Neuronal stem cell (in vitro differentiated cells): ENCODE results near the gene ECHS1.

Source experiments
- DNase-seq: peaks from one replicate; pipeline ENCODE4 v3.0.0-alpha.2; 2013; ENCODE audit warnings: low spot score
- H2AFZ ChIP-seq: one replicate; pipeline ENCODE4 v1.6.1; 2013; ENCODE audit warnings: mild to moderate bottlenecking, low read length, inconsistent platforms
- H2AK5ac ChIP-seq: 2 replicates; pipeline ENCODE4 v1.6.1; 2013; ENCODE audit warnings: low read depth, mild to moderate bottlenecking, inconsistent platforms, low read length, moderate library complexity, mixed read lengths
- H2BK120ac ChIP-seq: 2 replicates; pipeline ENCODE4 v1.6.1; 2013; ENCODE audit warnings: low read depth, mild to moderate bottlenecking, inconsistent platforms, low read length, moderate library complexity, mixed read lengths
- H2BK12ac ChIP-seq: one replicate; pipeline ENCODE4 v1.6.1; 2013; ENCODE audit warnings: low read length, inconsistent platforms
- H2BK15ac ChIP-seq: 2 replicates; pipeline ENCODE4 v1.6.1; 2013; ENCODE audit warnings: mild to moderate bottlenecking, low read length, inconsistent platforms, mixed read lengths
- H2BK5ac ChIP-seq: one replicate; pipeline ENCODE4 v1.6.1; 2013; ENCODE audit warnings: inconsistent platforms, mild to moderate bottlenecking, low read length, moderate library complexity
- H3K14ac ChIP-seq: one replicate; pipeline ENCODE4 v1.6.1; 2013; ENCODE audit warnings: low read length, inconsistent platforms
- H3K18ac ChIP-seq: 2 replicates; pipeline ENCODE4 v1.6.1; 2013; ENCODE audit warnings: low read length, inconsistent platforms
- H3K23ac ChIP-seq: 2 replicates; pipeline ENCODE4 v1.6.1; 2013; ENCODE audit warnings: low read depth, mild to moderate bottlenecking, mixed read lengths, low read length, inconsistent platforms; ENCODE audit not compliant: poor library complexity
- H3K27ac ChIP-seq: replicated peaks from 3 replicates; pipeline ENCODE4 v1.5.1; 2013; ENCODE audit warnings: low read length, inconsistent platforms
- H3K27me3 ChIP-seq, 3 experiments: 2 replicates each; pipeline ENCODE4 v1.6.1; 2013; ENCODE audit warnings: low read length in 3 of 3, mild to moderate bottlenecking in 2 of 3, inconsistent platforms in 1 of 3, low read depth in 1 of 3, mixed read lengths in 1 of 3, moderate library complexity in 1 of 3; ENCODE audit not compliant: control insufficient read depth in 3 of 3, insufficient read depth in 3 of 3
- H3K36me3 ChIP-seq, 2 donors: replicated peaks in 1 of 2; 2 replicates each; pipeline ENCODE4 v1.6.1; 2013; ENCODE audit warnings: low read length in 2 of 2; ENCODE audit not compliant: control insufficient read depth in 2 of 2, insufficient read depth in 2 of 2
- H3K4ac ChIP-seq: 2 replicates; pipeline ENCODE4 v1.6.1; 2013; ENCODE audit warnings: inconsistent platforms, mild to moderate bottlenecking, low read length, moderate library complexity
- H3K4me1 ChIP-seq, 2 donors: 1 replicate in 1 of 2; 2 replicates in 1 of 2; pipeline ENCODE4 v1.6.1; 2013; ENCODE audit warnings: low read length in 2 of 2, low read depth in 1 of 2; ENCODE audit not compliant: control insufficient read depth in 2 of 2, insufficient read depth in 1 of 2
- H3K4me2 ChIP-seq: one replicate; pipeline ENCODE4 v1.6.1; 2013; ENCODE audit warnings: mild to moderate bottlenecking, low read length, inconsistent platforms; ENCODE audit not compliant: insufficient read depth, poor library complexity, severe bottlenecking
- H3K4me3 ChIP-seq, 2 donors: 2 replicates each; pipeline ENCODE4 v1.5.1; 2013; ENCODE audit warnings: low read length in 2 of 2, mild to moderate bottlenecking in 2 of 2, inconsistent platforms in 1 of 2, moderate library complexity in 1 of 2
- H3K79me1 ChIP-seq: one replicate; pipeline ENCODE4 v1.6.1; 2013; ENCODE audit warnings: low read depth, mild to moderate bottlenecking, inconsistent platforms, low read length, moderate library complexity
- H3K9ac ChIP-seq: one replicate; pipeline ENCODE4 v1.6.1; 2013; ENCODE audit warnings: mild to moderate bottlenecking, low read depth, low read length, inconsistent platforms; ENCODE audit not compliant: poor library complexity
- H3K9me3 ChIP-seq, 2 donors: replicated peaks in 1 of 2; 2 replicates each; pipeline versions ENCODE3 to v1.6.1; 2013; ENCODE audit warnings: low read length in 2 of 2, mild to moderate bottlenecking in 2 of 2, inconsistent platforms in 1 of 2, low read depth in 1 of 2, mixed read lengths in 1 of 2, moderate library complexity in 1 of 2; ENCODE audit not compliant: control insufficient read depth in 2 of 2, insufficient read depth in 1 of 2
- H4K8ac ChIP-seq: one replicate; pipeline ENCODE4 v1.6.1; 2013; ENCODE audit warnings: low read depth, mild to moderate bottlenecking, inconsistent platforms, low read length, moderate library complexity
- H4K91ac ChIP-seq: one replicate; pipeline ENCODE4 v1.6.1; 2013; ENCODE audit warnings: low read length, low read depth, mild to moderate bottlenecking, inconsistent platforms; ENCODE audit not compliant: poor library complexity
- WGBS, 2 donors: extraction: QIAGEN DNeasy Blood & Tissue Kit; methylation state at CpG; one replicate each; pipeline ENCODE4 v1.1.7; 2013; ENCODE audit warnings: missing lambda C conversion rate in 2 of 2, mixed read lengths in 1 of 2; ENCODE audit not compliant: insufficient read length in 2 of 2, insufficient replicate concordance in 1 of 2; ENCODE audit errors: extremely low coverage in 2 of 2; 5-methylcytosine and 5-hydroxymethylcytosine counted together

ECHS1 gene

GRCh38 chr10:133358925-133359310 lies 14.2 kb downstream of the ECHS1 start:
- H2AFZ ChIP-seq: no peak overlapping the region
- no peak overlapping the region for H4K8ac ChIP-seq
- H2BK120ac ChIP-seq: peak overlapping the region; percentile 72
- no peak overlapping the region for H3K4ac ChIP-seq
- peaks cover 0 to 2% (median 0%) of the 10 kb centered on the region in 3 experiments for H3K27me3 ChIP-seq
- H3K14ac ChIP-seq: no peak overlapping the region
- H3K9ac ChIP-seq: no peak overlapping the region
- peaks cover 18 to 24% of the 10 kb centered on the region in 2 donors for H3K36me3 ChIP-seq
- DNase-seq: no peak
- H3K79me1 ChIP-seq: peaks cover 6% of the 10 kb centered on the region
- no peak overlapping the region for H2BK5ac ChIP-seq
- H2BK15ac ChIP-seq: peak overlapping the region; percentile 92
- no peak overlapping the region for H3K4me2 ChIP-seq
- H3K23ac ChIP-seq: no peak overlapping the region
- WGBS, 2 donors: no CpG with 5 or more reads among the region's 11 CpGs
- no peak overlapping the region for H3K27ac ChIP-seq
- H3K18ac ChIP-seq: no peak overlapping the region
- H3K9me3 ChIP-seq: peaks cover 0 to 6% of the 10 kb centered on the region in 2 donors
- peak overlapping the region; percentile 6 for H2BK12ac ChIP-seq
- no peak overlapping the region for H4K91ac ChIP-seq
- H3K4me1 ChIP-seq: peaks cover 0 to 6% of the 10 kb centered on the region in 2 donors
- peak overlapping the region; percentile 100 for H2AK5ac ChIP-seq
- no peak overlapping the region for H3K4me3 ChIP-seq

- H3K14ac ChIP-seq: peak overlapping the region; percentile 71
- H2BK12ac ChIP-seq: peak overlapping the region; percentile 6
- H2BK15ac ChIP-seq: peak overlapping the region; percentile 92
- WGBS, 2 donors: no CpG with 5 or more reads among the region's 41 CpGs
- H3K4me3 ChIP-seq: no peak overlapping the region
- no peak overlapping the region for H2AFZ ChIP-seq
- DNase-seq: no peak
- H3K36me3 ChIP-seq: peaks cover 18 to 20% of the 10 kb centered on the region in 2 donors
- H3K27me3 ChIP-seq: peaks cover 0 to 2% (median 0%) of the 10 kb centered on the region in 3 experiments
- H3K9me3 ChIP-seq: peaks cover 0 to 6% of the 10 kb centered on the region in 2 donors
- H3K9ac ChIP-seq: no peak overlapping the region
- peaks cover 0 to 6% of the 10 kb centered on the region in 2 donors for H3K4me1 ChIP-seq
- no peak overlapping the region for H3K4me2 ChIP-seq
- H3K4ac ChIP-seq: no peak overlapping the region
- H2BK120ac ChIP-seq: peak overlapping the region; percentile 72
- H4K91ac ChIP-seq: peak overlapping the region; percentile 53
- H3K27ac ChIP-seq: no peak overlapping the region
- H4K8ac ChIP-seq: peak overlapping the region; percentile 43
- H3K79me1 ChIP-seq: peaks cover 8% of the 10 kb centered on the region
- H3K23ac ChIP-seq: peak overlapping the region; percentile 80
- H3K18ac ChIP-seq: peak overlapping the region; percentile 80
- H2BK5ac ChIP-seq: no peak overlapping the region
- peak overlapping the region; percentile 100 for H2AK5ac ChIP-seq
Measured at GRCh38 chr10:133358162-133358924, 14.8 kb downstream of the ECHS1 start.

- H3K14ac ChIP-seq: peak within 1 kb of the TSS; percentile 84
- peak within 1 kb of the TSS; percentile 84 for H2AFZ ChIP-seq
- peaks cover 0 to 6% of the 10 kb centered on the region in 2 donors for H3K9me3 ChIP-seq
- H4K91ac ChIP-seq: peak within 1 kb of the TSS; percentile 53
- H2AK5ac ChIP-seq: peak within 1 kb of the TSS; percentile 100
- H3K36me3 ChIP-seq: peaks cover 12 to 13% of the 10 kb centered on the region in 2 donors
- peaks cover 0 to 2% (median 0%) of the 10 kb centered on the region in 3 experiments for H3K27me3 ChIP-seq
- peak within 1 kb of the TSS; percentile 92 for H2BK15ac ChIP-seq
- H2BK5ac ChIP-seq: peak within 1 kb of the TSS; percentile 66
- peak within 1 kb of the TSS; percentile 91 for H3K4me2 ChIP-seq
- H3K4me1 ChIP-seq: peaks cover 0 to 6% of the 10 kb centered on the region in 2 donors
- peak within 1 kb of the TSS; percentile 61 to 91 for H3K4me3 ChIP-seq
- H2BK12ac ChIP-seq: peak within 1 kb of the TSS; percentile 58
- H3K79me1 ChIP-seq: peaks cover 9% of the 10 kb centered on the region
- peak within 1 kb of the TSS; percentile 43 for H4K8ac ChIP-seq
- no peak within 1 kb of the TSS for H3K27ac ChIP-seq
- peak within 1 kb of the TSS; percentile 95 for H3K9ac ChIP-seq
- no CpG with 5 or more reads among the region's 83 CpGs for WGBS, 2 donors
- peak within 1 kb of the TSS; percentile 93 for H3K4ac ChIP-seq
- peak; percentile 74 for DNase-seq
- H2BK120ac ChIP-seq: peak within 1 kb of the TSS; percentile 72
- peak within 1 kb of the TSS; percentile 99 for H3K23ac ChIP-seq
- peak within 1 kb of the TSS; percentile 99 for H3K18ac ChIP-seq
Measured at GRCh38 chr10:133357285-133358161, 15.6 kb downstream of the ECHS1 start, which contains the start of gene FUOM. Gene FUOM (minus strand): TSS chr10:133358019. CDS start chr10:133358007, 12 bp downstream.
